Sigmoid colon (tissue), 4 donors: ENCODE results near the gene UBR1.

ENCODE experiments used
- EP300 ChIP-seq, 4 donors: sonication (generic); formaldehyde crosslinking; IDR thresholded peaks; one replicate each; pipeline ENCODE4 v1.6.1; 2017; ENCODE audit warnings: antibody characterized with exemption in 4 of 4
- POLR2A ChIP-seq, 2 donors: fragments of 450-650 bp; IDR thresholded peaks; one replicate each; pipeline ENCODE4 v1.6.1; 2016; ENCODE audit warnings: antibody characterized with exemption in 2 of 2, mild to moderate bottlenecking in 2 of 2, moderate library complexity in 2 of 2
- POLR2AphosphoS5 ChIP-seq, 4 donors: sonication (generic); formaldehyde crosslinking; IDR thresholded peaks; one replicate each; pipeline ENCODE4 v1.6.1; 2017; ENCODE audit warnings: antibody characterized with exemption in 4 of 4
- TF ChIP-seq, protein P1 (sequence below), 4 experiments: fragments of 450-650 bp in 3 of 4; fragments of 200-600 bp in 1 of 4; IDR thresholded peaks; one replicate each; pipeline ENCODE4 v1.5.1; 2016 to 2019; ENCODE audit warnings: antibody characterized with exemption in 4 of 4, mild to moderate bottlenecking in 3 of 4, moderate library complexity in 2 of 4

GRCh38 chr15:43025150-43025549 is 80.7 kb downstream of the UBR1 start:
- TF ChIP-seq POLR2AphosphoS5 (IDR thresholded peaks at IDR 0.05): no peak
- no peak for TF ChIP-seq EP300 (IDR thresholded peaks at IDR 0.05)
- TF ChIP-seq, protein P1, sequence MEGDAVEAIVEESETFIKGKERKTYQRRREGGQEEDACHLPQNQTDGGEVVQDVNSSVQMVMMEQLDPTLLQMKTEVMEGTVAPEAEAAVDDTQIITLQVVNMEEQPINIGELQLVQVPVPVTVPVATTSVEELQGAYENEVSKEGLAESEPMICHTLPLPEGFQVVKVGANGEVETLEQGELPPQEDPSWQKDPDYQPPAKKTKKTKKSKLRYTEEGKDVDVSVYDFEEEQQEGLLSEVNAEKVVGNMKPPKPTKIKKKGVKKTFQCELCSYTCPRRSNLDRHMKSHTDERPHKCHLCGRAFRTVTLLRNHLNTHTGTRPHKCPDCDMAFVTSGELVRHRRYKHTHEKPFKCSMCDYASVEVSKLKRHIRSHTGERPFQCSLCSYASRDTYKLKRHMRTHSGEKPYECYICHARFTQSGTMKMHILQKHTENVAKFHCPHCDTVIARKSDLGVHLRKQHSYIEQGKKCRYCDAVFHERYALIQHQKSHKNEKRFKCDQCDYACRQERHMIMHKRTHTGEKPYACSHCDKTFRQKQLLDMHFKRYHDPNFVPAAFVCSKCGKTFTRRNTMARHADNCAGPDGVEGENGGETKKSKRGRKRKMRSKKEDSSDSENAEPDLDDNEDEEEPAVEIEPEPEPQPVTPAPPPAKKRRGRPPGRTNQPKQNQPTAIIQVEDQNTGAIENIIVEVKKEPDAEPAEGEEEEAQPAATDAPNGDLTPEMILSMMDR (IDR thresholded peaks at IDR 0.05): no peak
- TF ChIP-seq POLR2A (IDR thresholded peaks at IDR 0.05): no peak
